A549 (cell line): ENCODE results near the gene TCF20. TPM values are rescaled to one million over a fixed set of nuclear protein-coding genes. Genes with fewer than 3 reads are reported as not detected.

Experiments used
- ATAC-seq, 2 experiments: fragments of 200-7000 bp in 1 of 2; fragments of >200 bp in 1 of 2; cut with Nextera tagmentation in 1 of 2; cut with Tn5 transposase in 1 of 2; 3 replicates each; pipeline versions ENCODE4 v1.8.0 to v1.9.1; 2018 to 2020; ENCODE audit warnings: mild to moderate bottlenecking in 1 of 2, moderate library complexity in 1 of 2
- CTCF ChIA-PET: fragments of 300-600 bp; sonication (Branson Sonifier 250); formaldehyde crosslinking; extraction: SDS; loops from one replicate; lab custom pipeline; 2021; ENCODE audit warnings: antibody characterized with exemption, inconsistent platforms; lab: Yijun Ruan, JAX
- POLR2A ChIA-PET: fragments of 350-600 bp; formaldehyde crosslinking; extraction: SDS; loops from one replicate; lab custom pipeline; 2021; ENCODE audit warnings: antibody characterized with exemption, inconsistent platforms; lab: Yijun Ruan, JAX
- DNase-seq, 2 experiments: peaks; one replicate each; pipeline versions ENCODE4 v3.0.0 to v3.0.0-alpha.2; 2011 to 2016; ENCODE audit warnings: low read depth in 1 of 2, low spot score in 1 of 2
- FAIRE-seq: peaks from 2 replicates; lab custom pipeline; 2011; peaks lifted over from hg19 to GRCh38; lab: Jason Lieb, UNC
- H3K27ac ChIP-seq, 2 experiments: fragments of >200 bp; sonication (Bioruptor Twin); formaldehyde crosslinking; 3 replicates each; pipeline ENCODE4 v1.5.1; 2016 to 2017
- H3K4me1 ChIP-seq: fragments of >200 bp; sonication (Bioruptor Twin); formaldehyde crosslinking; 3 replicates; pipeline ENCODE4 v1.6.1; 2016
- H3K4me2 ChIP-seq: fragments of >200 bp; sonication (Bioruptor Twin); formaldehyde crosslinking; 3 replicates; pipeline ENCODE4 v1.6.1; 2016
- H3K4me3 ChIP-seq: fragments of >200 bp; sonication (Bioruptor Twin); formaldehyde crosslinking; 3 replicates; pipeline ENCODE4 v1.5.1; 2016
- H3K9me3 ChIP-seq: fragments of >200 bp; sonication (Bioruptor Twin); formaldehyde crosslinking; 3 replicates; pipeline ENCODE4 v1.6.1; 2016
- CBX2 ChIP-seq: fragments of 200-600 bp; sonication (generic); IDR thresholded peaks from 2 replicates; pipeline ENCODE4 v1.6.1; 2016; ENCODE audit warnings: low read depth, mild to moderate bottlenecking, borderline replicate concordance
- CHD4 ChIP-seq: fragments of 200-600 bp; sonication (generic); IDR thresholded peaks from 2 replicates; pipeline ENCODE4 v1.6.1; 2016; ENCODE audit warnings: antibody characterized with exemption, mild to moderate bottlenecking, borderline replicate concordance
- ELK1 ChIP-seq: fragments of 150-350 bp; IDR thresholded peaks from 2 replicates; pipeline ENCODE4 v1.6.1; 2014; ENCODE audit warnings: low read depth, mild to moderate bottlenecking, low read length
- FOSL2 ChIP-seq, 2 experiments: fragments of 450-650 bp in 1 of 2; fragments of >200 bp in 1 of 2; sonication (Bioruptor Twin) in 1 of 2; formaldehyde crosslinking; IDR thresholded peaks; 2 replicates each; pipeline versions ENCODE4 v1.5.0 to v1.6.1; 2016 to 2020; ENCODE audit warnings: mild to moderate bottlenecking in 1 of 2, moderate library complexity in 1 of 2
- FOXS1 ChIP-seq: fragments of 250-450 bp; sonication (Bioruptor Pico); IDR thresholded peaks from 2 replicates; pipeline ENCODE4 v1.5.0; 2020; ENCODE audit warnings: mild to moderate bottlenecking, moderate library complexity
- GATA3 ChIP-seq: IDR thresholded peaks from 2 replicates; pipeline ENCODE4 v1.6.1; 2012; ENCODE audit warnings: borderline replicate concordance
- HDAC2 ChIP-seq: fragments of 200-600 bp; sonication (generic); IDR thresholded peaks from 2 replicates; pipeline ENCODE4 v1.6.1; 2016
- HOXA7 ChIP-seq: fragments of 250-450 bp; sonication (Bioruptor Pico); IDR thresholded peaks from 2 replicates; pipeline ENCODE4 v1.5.0; 2020; ENCODE audit warnings: mild to moderate bottlenecking, moderate library complexity
- HOXB13 ChIP-seq: fragments of 250-450 bp; sonication (Bioruptor Pico); IDR thresholded peaks from 2 replicates; pipeline ENCODE4 v1.5.0; 2020; ENCODE audit warnings: low read depth, mild to moderate bottlenecking, moderate library complexity
- HOXB5 ChIP-seq: fragments of 250-450 bp; sonication (Bioruptor Pico); IDR thresholded peaks from 2 replicates; pipeline ENCODE4 v1.5.0; 2020; ENCODE audit warnings: mild to moderate bottlenecking, moderate library complexity
- KDM5A ChIP-seq: fragments of 200-600 bp; sonication (generic); IDR thresholded peaks from 2 replicates; pipeline ENCODE4 v1.6.1; 2016; ENCODE audit warnings: antibody characterized with exemption, mild to moderate bottlenecking
- MAFK ChIP-seq: fragments of 450-650 bp; IDR thresholded peaks from 2 replicates; pipeline ENCODE4 v1.6.1; 2014; ENCODE audit not compliant: partially characterized antibody
- MYC ChIP-seq: IDR thresholded peaks from 2 replicates; pipeline ENCODE4 v1.6.1; 2012; ENCODE audit warnings: mild to moderate bottlenecking, inconsistent platforms, low read length, improper control_type of control experiment, borderline replicate concordance
- NFE2L2 ChIP-seq: fragments of 150-350 bp; conservative IDR thresholded peaks from 2 replicates; pipeline ENCODE4 v1.6.1; 2014; ENCODE audit warnings: low read length
- NPAS2 ChIP-seq: fragments of 250-450 bp; sonication (Bioruptor Pico); IDR thresholded peaks from 2 replicates; pipeline ENCODE4 v1.8.0; 2022; ENCODE audit warnings: mild to moderate bottlenecking, moderate library complexity, borderline replicate concordance
- POLR2A ChIP-seq: IDR thresholded peaks from 2 replicates; pipeline ENCODE4 v1.6.1; 2012; ENCODE audit warnings: mild to moderate bottlenecking, low read length
- RAD21 ChIP-seq, 2 experiments: fragments of >200 bp in 1 of 2; sonication (Bioruptor Twin) in 1 of 2; formaldehyde crosslinking in 1 of 2; IDR thresholded peaks in 1 of 2; conservative IDR thresholded peaks in 1 of 2; 2 replicates in 1 of 2; 3 replicates in 1 of 2; pipeline ENCODE4 v1.6.1; 2012 to 2018; ENCODE audit warnings: inconsistent platforms in 1 of 2
- RCOR1 ChIP-seq: fragments of 150-350 bp; IDR thresholded peaks from 2 replicates; pipeline ENCODE4 v1.6.1; 2014; ENCODE audit warnings: antibody characterized with exemption, low read length, low read depth
- RFX5 ChIP-seq: fragments of 450-650 bp; IDR thresholded peaks from 2 replicates; pipeline ENCODE4 v1.7.1; 2014; ENCODE audit warnings: antibody characterized with exemption, mild to moderate bottlenecking, moderate library complexity
- RNF2 ChIP-seq: fragments of 200-600 bp; sonication (generic); IDR thresholded peaks from 2 replicates; pipeline ENCODE4 v1.6.1; 2016; ENCODE audit warnings: low read depth, mild to moderate bottlenecking, antibody characterized with exemption, moderate library complexity, borderline replicate concordance
- TFCP2L1 ChIP-seq: fragments of 250-450 bp; sonication (Bioruptor Pico); IDR thresholded peaks from 2 replicates; pipeline ENCODE4 v1.5.0; 2021; ENCODE audit warnings: mild to moderate bottlenecking
- TP53 ChIP-seq: fragments of 250-450 bp; sonication (Bioruptor Pico); IDR thresholded peaks from 2 replicates; pipeline ENCODE4 v1.5.0; 2021; ENCODE audit warnings: mild to moderate bottlenecking, moderate library complexity
- USF2 ChIP-seq: fragments of 450-650 bp; IDR thresholded peaks from 2 replicates; pipeline ENCODE4 v1.6.1; 2014; ENCODE audit warnings: antibody characterized with exemption
- ZC3H11A ChIP-seq: fragments of 450-650 bp; IDR thresholded peaks from 2 replicates; pipeline ENCODE4 v1.6.1; 2014; ENCODE audit warnings: antibody characterized with exemption, mild to moderate bottlenecking
- ZSCAN20 ChIP-seq: fragments of 250-450 bp; sonication (Bioruptor Pico); IDR thresholded peaks from 2 replicates; pipeline ENCODE4 v1.8.0; 2022; ENCODE audit warnings: mild to moderate bottlenecking, moderate library complexity
- WGBS: methylation state at CpG from one replicate; pipeline ENCODE4 v1.1.6; 2017; ENCODE audit errors: missing lambda C conversion rate; 5-methylcytosine and 5-hydroxymethylcytosine counted together
- polyA plus RNA-seq, 4 experiments: library from polyadenylated mRNA; depleted of rRNA in 3 of 4; stranded (reverse); fragments of >200 nt; fragmentation: RNase III in 1 of 4; extraction: RNeasy Plus Mini Kit Qiagen cat#74134 plus additional on column Dnase treatment in 1 of 4; gene quantifications; 2 replicates in 3 of 4; 3 replicates in 1 of 4; pipeline ENCODE4 v1.2.3, GENCODE V29; 2011 to 2017

The TCF20 gene
- polyA plus RNA-seq, 2 of the 4 experiments (the other 2 are of a cell fraction): 11.9 to 16.5 TPM

- TF ChIP-seq MAFK: no peak
- no peak for TF ChIP-seq TP53 (CRISPR knock-in tag)
- TF ChIP-seq HOXA7: no peak
- no peak for TF ChIP-seq ELK1
- no peak for TF ChIP-seq CHD4
- no peak for TF ChIP-seq CBX2
- no peak for TF ChIP-seq FOSL2 (IDR thresholded peaks at IDR 0.05)
- peak; percentile 85 for TF ChIP-seq FOSL2 (CRISPR knock-in tag; IDR thresholded peaks at IDR 0.05)
- TF ChIP-seq NPAS2: no peak
These were observed 43.5 kb upstream of the TCF20 start (continued) for GRCh38 chr22:42313804-42314581.

- no peak for DNase-seq
- FAIRE-seq: no peak
- ChIA-PET POLR2A (no interaction called here), CTCF (interaction anchor here (0.7 to 1.6 kb wide), 6 partner anchors 21 to 143 kb away, joined by 3 to 4 read pairs (median 3); no protein-coding TSS in a partner anchor)
- Histone ChIP-seq H3K4me3 (no peak overlapping the region), H3K4me1 (peaks cover 39% of the 10 kb centered on the region), H3K9me3 (no peaks in the 10 kb centered on the region), H3K4me2 (peak overlapping the region; percentile 62), H3K27ac (peak overlapping the region; percentile 50 to 62; a peak in 4 of 6 replicates)
- 100% methylated on average over 7 of the region's 7 CpGs for WGBS
- no peak for TF ChIP-seq MYC
- no peak for TF ChIP-seq GATA3
- no peak for TF ChIP-seq HDAC2
- no peak for TF ChIP-seq ZSCAN20 (CRISPR knock-in tag)
- no peak for TF ChIP-seq MAFK
- no peak for TF ChIP-seq HOXB13 (CRISPR knock-in tag)
- TF ChIP-seq CHD4: no peak
- 0 out of 6 replicates have a peak, but pooled peaks of 1 of the 2 experiments have one; percentile 8 for ATAC-seq
These were observed 42.8 kb upstream of the TCF20 start for GRCh38 chr22:42313204-42313603.

- Histone ChIP-seq H3K27ac (no peak overlapping the region), H3K4me1 (peaks cover 24% of the 10 kb centered on the region), H3K4me2 (no peak overlapping the region), H3K9me3 (no peaks in the 10 kb centered on the region), H3K4me3 (no peak overlapping the region)
- 86% methylated on average over 8 of the region's 16 CpGs for WGBS
- FAIRE-seq (no peak), DNase-seq (no peak), ATAC-seq (no peak)
- ChIA-PET POLR2A (no interaction called here), CTCF (interaction anchor here (0.6 to 1.0 kb wide), 2 partner anchors 13 to 114 kb away, joined by 3 read pairs; no protein-coding TSS in a partner anchor)
- TF ChIP-seq KDM5A (no peak), POLR2A (no peak), USF2 (no peak), RAD21 (conservative IDR thresholded peaks at IDR 0.05 in 1 of 2, IDR thresholded peaks at IDR 0.05 in 1 of 2) (no peak)
These were observed 40.0 kb upstream of the TCF20 start for GRCh38 chr22:42310291-42311015.

- 95% methylated on average over 2 of the region's 3 CpGs for WGBS
- Histone ChIP-seq H3K4me3 (no peak overlapping the region), H3K9me3 (no peaks in the 10 kb centered on the region), H3K4me1 (peaks cover 19% of the 10 kb centered on the region), H3K27ac (no peak overlapping the region), H3K4me2 (no peak overlapping the region)
- DNase-seq: no peak
- ChIA-PET CTCF (interaction anchor here (1.0 kb wide), 1 partner anchor 12 kb away, joined by 3 read pairs; no protein-coding TSS in a partner anchor), POLR2A (no interaction called here)
- no peak for FAIRE-seq
- TF ChIP-seq RNF2 (no peak), FOXS1 (CRISPR knock-in tag) (no peak), HOXB5 (no peak), TFCP2L1 (CRISPR knock-in tag) (no peak), NFE2L2 (no peak), RCOR1 (no peak), RAD21 (conservative IDR thresholded peaks at IDR 0.05 in 1 of 2, IDR thresholded peaks at IDR 0.05 in 1 of 2) (no peak), RFX5 (no peak), ZC3H11A (no peak), CBX2 (no peak), FOSL2 (IDR thresholded peaks at IDR 0.05) (no peak), FOSL2 (CRISPR knock-in tag; IDR thresholded peaks at IDR 0.05) (no peak)
- ATAC-seq: no peak
These were observed 39.4 kb upstream of the TCF20 start for GRCh38 chr22:42309865-42310264.
